Uterus (tissue), 4 donors: ENCODE measurements around the gene FLT1. TPM values are rescaled to one million over a fixed set of nuclear protein-coding genes. Genes with fewer than 3 reads are reported as not detected.

Experiments used
- DNase-seq, 2 donors: peaks; one replicate each; pipeline ENCODE4 v3.0.0-alpha.2; 2019 to 2020
- H3K27ac ChIP-seq, 2 donors: fragments of 200-600 bp; sonication (generic); 1 replicate in 1 of 2; 2 replicates in 1 of 2; pipeline ENCODE4 v1.5.1; 2016 to 2018
- H3K27me3 ChIP-seq, 2 donors: fragments of 200-600 bp; sonication (generic); one replicate each; pipeline ENCODE4 v1.5.1; 2018 to 2019; ENCODE audit warnings: control low read depth in 1 of 2
- H3K36me3 ChIP-seq, 2 donors: fragments of 200-600 bp; sonication (generic); one replicate each; pipeline ENCODE4 v1.5.1; 2019; ENCODE audit warnings: control low read depth in 1 of 2
- H3K4me1 ChIP-seq, 2 donors: fragments of 200-600 bp; sonication (generic); one replicate each; pipeline ENCODE4 v1.5.1; 2018 to 2019; ENCODE audit warnings: control low read depth in 1 of 2
- H3K4me3 ChIP-seq, 2 donors: fragments of 200-600 bp; sonication (generic); 1 replicate in 1 of 2; 2 replicates in 1 of 2; pipeline ENCODE4 v1.5.1; 2018 to 2019; ENCODE audit warnings: mild to moderate bottlenecking in 1 of 2
- H3K9me3 ChIP-seq, 2 donors: fragments of 200-600 bp; sonication (generic); one replicate each; pipeline ENCODE4 v1.5.1; 2019; ENCODE audit warnings: control low read depth in 1 of 2
- CTCF ChIP-seq, 4 experiments: fragments of 200-600 bp in 2 of 4; fragments of 450-650 bp in 2 of 4; sonication (generic) in 2 of 4; IDR thresholded peaks; one replicate each; pipeline ENCODE4 v1.5.1; 2016 to 2019; ENCODE audit warnings: antibody characterized with exemption in 4 of 4, mild to moderate bottlenecking in 2 of 4, moderate library complexity in 1 of 4
- POLR2A ChIP-seq, 2 donors: fragments of 450-650 bp; IDR thresholded peaks; one replicate each; pipeline ENCODE4 v1.6.1; 2016; ENCODE audit warnings: antibody characterized with exemption in 2 of 2, mild to moderate bottlenecking in 1 of 2, moderate library complexity in 1 of 2
- intact Hi-C: fragments of 100-400 bp; cut with DNase I; formaldehyde crosslinking; loops from one replicate; pipeline ENCODE4 v1.15.1; 2023; ENCODE audit warnings: low total_unique reads
- total RNA-seq, 4 donors: library from RNA; depleted of rRNA in 3 of 4; stranded (reverse); fragments of >200 nt in 3 of 4; gene quantifications; one replicate each; pipeline versions ENCODE4 v1.1.0 to v1.2.4, GENCODE V29; 2014 to 2023
- donor health status: DM: yes; HTN: yes; CAD: no.

The FLT1 gene
- total RNA-seq, 4 donors from 2014 or later, result 53.2 to 95.3 (median 62.0) TPM

GRCh38 chr13:28434926-28435325 lies 60.0 kb downstream of the FLT1 start:
- Histone ChIP-seq H3K27me3 (no peaks in the 10 kb centered on the region), H3K9me3 (no peaks in the 10 kb centered on the region), H3K27ac (no peak overlapping the region), H3K36me3 (no peaks in the 10 kb centered on the region), H3K4me3 (no peak overlapping the region), H3K4me1 (no peaks in the 10 kb centered on the region)
- intact Hi-C loops, result no loop called here
- DNase-seq, result no peak
- TF ChIP-seq CTCF (IDR thresholded peaks at IDR 0.05) (no peak), POLR2A (IDR thresholded peaks at IDR 0.05) (no peak)

- intact Hi-C loops, result no loop called here
- TF ChIP-seq CTCF (IDR thresholded peaks at IDR 0.05) (no peak), POLR2A (IDR thresholded peaks at IDR 0.05) (no peak)
- Histone ChIP-seq H3K9me3 (no peaks in the 10 kb centered on the region), H3K27ac (no peak overlapping the region), H3K36me3 (no peaks in the 10 kb centered on the region), H3K4me3 (no peak overlapping the region), H3K4me1 (no peaks in the 10 kb centered on the region), H3K27me3 (no peaks in the 10 kb centered on the region)
- DNase-seq, result no peak
Observed at GRCh38 chr13:28432816-28433560, 61.9 kb downstream of the FLT1 start.

GRCh38 chr13:28429685-28430290 lies 65.1 kb downstream of the FLT1 start:
- no peaks in the 10 kb centered on the region for H3K4me1 ChIP-seq
- no peak overlapping the region for H3K4me3 ChIP-seq
- no peak overlapping the region for H3K27ac ChIP-seq
- H3K36me3 ChIP-seq, result no peaks in the 10 kb centered on the region
- H3K27me3 ChIP-seq, result no peaks in the 10 kb centered on the region
- no peak for TF ChIP-seq POLR2A (IDR thresholded peaks at IDR 0.05)
- H3K9me3 ChIP-seq, result no peaks in the 10 kb centered on the region
- no peak for DNase-seq
- intact Hi-C loops, result no loop called here

- Histone ChIP-seq H3K9me3 (no peaks in the 10 kb centered on the region), H3K4me1 (no peaks in the 10 kb centered on the region), H3K36me3 (no peaks in the 10 kb centered on the region), H3K4me3 (no peak overlapping the region), H3K27me3 (no peaks in the 10 kb centered on the region), H3K27ac (no peak overlapping the region)
- no peak for TF ChIP-seq CTCF (IDR thresholded peaks at IDR 0.05)
- no peak for TF ChIP-seq POLR2A (IDR thresholded peaks at IDR 0.05)
- no peak for DNase-seq
- intact Hi-C loops, result no loop called here
Observed at GRCh38 chr13:28429096-28429495, 65.8 kb downstream of the FLT1 start.

GRCh38 chr13:28426381-28426780 lies 68.5 kb downstream of the FLT1 start:
- Histone ChIP-seq H3K27ac (no peak overlapping the region), H3K4me3 (no peak overlapping the region), H3K36me3 (no peaks in the 10 kb centered on the region), H3K27me3 (no peaks in the 10 kb centered on the region), H3K4me1 (no peaks in the 10 kb centered on the region), H3K9me3 (no peaks in the 10 kb centered on the region)
- DNase-seq, result no peak
- intact Hi-C loops, result no loop called here
- TF ChIP-seq CTCF (IDR thresholded peaks at IDR 0.05) (no peak), POLR2A (IDR thresholded peaks at IDR 0.05) (no peak)
